Neural cell (in vitro differentiated cells): ENCODE data around the gene CCSER2. TPM values are rescaled to one million over a fixed set of nuclear protein-coding genes. Genes with fewer than 3 reads are reported as not detected.

Experiments used
- H2AFZ ChIP-seq: fragments of 200-600, 300-800 bp; sonication (generic), shearing (Covaris generic); 2 replicates; pipeline ENCODE4 v1.6.0; 2014; ENCODE audit warnings: low read depth, mild to moderate bottlenecking, antibody characterized with exemption, low read length, moderate library complexity
- H3F3A ChIP-seq: fragments of 200-600 bp; shearing (Covaris generic); 2 replicates; pipeline ENCODE4 v1.6.1; 2016; ENCODE audit warnings: mild to moderate bottlenecking, moderate library complexity, mixed read lengths, antibody characterized with exemption, low read length; ENCODE audit not compliant: insufficient read depth, poor library complexity, severe bottlenecking
- H3K27ac ChIP-seq: fragments of 200-600, 300-800 bp; sonication (generic), shearing (Covaris generic); 2 replicates; pipeline ENCODE4 v1.5.1; 2014; ENCODE audit warnings: mild to moderate bottlenecking, low read length, moderate library complexity
- H3K27me3 ChIP-seq: fragments of 300-800, 200-600 bp; sonication (generic), shearing (Covaris generic); 2 replicates; pipeline ENCODE4 v1.6.0; 2014; ENCODE audit warnings: mild to moderate bottlenecking, low read depth, low read length, moderate library complexity; ENCODE audit not compliant: insufficient read depth
- H3K36me3 ChIP-seq: fragments of 300-800, 200-600 bp; sonication (generic), shearing (Covaris generic); 2 replicates; pipeline ENCODE4 v1.5.1; 2014; ENCODE audit warnings: mild to moderate bottlenecking, antibody characterized with exemption, low read length, moderate library complexity; ENCODE audit not compliant: insufficient read depth
- H3K4me2 ChIP-seq: fragments of 300-800, 200-600 bp; sonication (generic), shearing (Covaris generic); 2 replicates; pipeline ENCODE4 v1.6.0; 2014; ENCODE audit warnings: mild to moderate bottlenecking, low read length
- H3K4me3 ChIP-seq: fragments of 300-800, 200-600 bp; sonication (generic), shearing (Covaris generic); 2 replicates; pipeline ENCODE4 v1.5.1; 2014; ENCODE audit warnings: mild to moderate bottlenecking, low read length, moderate library complexity
- H3K79me2 ChIP-seq: fragments of 200-600 bp; shearing (Covaris generic); replicated peaks from 2 replicates; pipeline ENCODE4 v1.6.0; 2014; ENCODE audit warnings: mild to moderate bottlenecking, low read length, moderate library complexity; ENCODE audit not compliant: insufficient read depth
- H3K9ac ChIP-seq: fragments of 300-800, 200-600 bp; sonication (generic), shearing (Covaris generic); 2 replicates; pipeline ENCODE4 v1.6.1; 2016; ENCODE audit warnings: mild to moderate bottlenecking, low read length, mixed read lengths
- H3K9me2 ChIP-seq: fragments of 200-600 bp; shearing (Covaris generic); 2 replicates; pipeline ENCODE4 v1.6.1; 2016; ENCODE audit warnings: mild to moderate bottlenecking, low read length, mixed read lengths; ENCODE audit not compliant: insufficient read depth
- H3K9me3 ChIP-seq: fragments of 200-600, 300-800 bp; sonication (generic), shearing (Covaris generic); 2 replicates; pipeline ENCODE4 v1.6.1; 2016; ENCODE audit warnings: mild to moderate bottlenecking, mixed run types, low read length, moderate library complexity, mixed read lengths
- H4K20me1 ChIP-seq: fragments of 200-600 bp; shearing (Covaris generic); 2 replicates; pipeline ENCODE4 v1.6.1; 2016; ENCODE audit warnings: mild to moderate bottlenecking, mixed run types; ENCODE audit not compliant: insufficient read depth
- EP300 ChIP-seq: fragments of 450-650 bp; conservative IDR thresholded peaks from 2 replicates; pipeline ENCODE4 v1.6.1; 2014; ENCODE audit warnings: antibody characterized with exemption, mild to moderate bottlenecking, moderate library complexity; ENCODE audit not compliant: poor library complexity, severe bottlenecking
- MXI1 ChIP-seq: fragments of 450-650 bp; conservative IDR thresholded peaks from 2 replicates; pipeline ENCODE4 v1.6.1; 2014; ENCODE audit warnings: antibody characterized with exemption, mild to moderate bottlenecking; ENCODE audit not compliant: poor library complexity, severe bottlenecking
- POLR2AphosphoS5 ChIP-seq: IDR thresholded peaks from 2 replicates; pipeline ENCODE4 v1.6.1; 2012
- RAD21 ChIP-seq: fragments of 450-650 bp; conservative IDR thresholded peaks from 2 replicates; pipeline ENCODE4 v1.6.1; 2014; ENCODE audit warnings: antibody characterized with exemption, mild to moderate bottlenecking, moderate library complexity
- SMC3 ChIP-seq: fragments of 450-650 bp; conservative IDR thresholded peaks from 2 replicates; pipeline ENCODE4 v1.6.1; 2014; ENCODE audit warnings: antibody characterized with exemption, mild to moderate bottlenecking, moderate library complexity; ENCODE audit not compliant: poor library complexity
- polyA plus RNA-seq: library from polyadenylated mRNA; depleted of rRNA; stranded (reverse); fragments of >200 nt; gene quantifications from 2 replicates; pipeline ENCODE4 v1.2.3, GENCODE V29; 2014
- TF ChIP-seq, protein P1 (sequence below): IDR thresholded peaks from 2 replicates; pipeline ENCODE4 v1.6.1; 2012; ENCODE audit warnings: borderline replicate concordance
- TF ChIP-seq, protein P2 (sequence below): fragments of 450-650 bp; IDR thresholded peaks from 2 replicates; pipeline ENCODE4 v1.5.1; 2014; ENCODE audit warnings: antibody characterized with exemption, mild to moderate bottlenecking, moderate library complexity; ENCODE audit not compliant: poor library complexity, severe bottlenecking

CCSER2 gene
- polyA plus RNA-seq, 1 donor from 2014 or later: 38.3 TPM

DNA sequence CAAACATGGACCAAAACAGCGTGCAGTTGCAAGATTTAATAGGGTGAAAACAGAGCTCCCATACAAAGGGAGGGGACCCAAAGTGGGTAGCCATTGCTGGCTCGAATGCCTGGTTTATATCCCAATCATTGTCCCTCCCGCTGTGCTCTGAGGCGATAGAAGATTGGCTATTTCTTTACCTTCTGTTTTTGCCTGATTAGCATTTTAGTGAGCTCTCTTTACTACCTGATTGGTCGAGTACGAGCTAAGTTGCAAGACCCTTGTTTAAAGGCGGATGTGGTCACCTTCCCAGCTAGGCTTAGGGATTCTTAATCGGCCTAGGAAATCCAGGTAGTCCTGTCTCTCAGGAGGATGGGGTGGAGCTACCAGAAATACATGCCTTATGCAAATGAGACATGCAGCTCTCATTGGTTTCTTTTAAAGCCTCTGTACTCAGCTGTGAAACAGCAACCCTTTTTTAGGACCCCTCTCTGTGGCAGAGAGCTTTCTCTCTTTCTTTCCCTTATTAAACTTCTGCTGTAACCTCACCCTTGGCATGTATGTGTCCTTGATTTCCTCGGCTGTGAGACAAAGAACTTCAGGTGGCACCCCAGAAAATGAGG is 202.4 kb downstream of the CCSER2 start:
- Histone ChIP-seq H3K27me3 (no peaks in the 10 kb centered on the region), H3K27ac (no peak overlapping the region), H3K4me3 (no peak overlapping the region), H3K79me2 (no peaks in the 10 kb centered on the region), H4K20me1 (no peaks in the 10 kb centered on the region), H3K9me2 (no peaks in the 10 kb centered on the region), H3K36me3 (no peaks in the 10 kb centered on the region), H3K4me2 (no peak overlapping the region), H2AFZ (no peak overlapping the region), H3F3A (no peaks in the 10 kb centered on the region), H3K9ac (no peak overlapping the region), H3K9me3 (no peaks in the 10 kb centered on the region)
- TF ChIP-seq POLR2AphosphoS5 (no peak), EP300 (no peak), SMC3 (no peak)
- TF ChIP-seq, protein P1, sequence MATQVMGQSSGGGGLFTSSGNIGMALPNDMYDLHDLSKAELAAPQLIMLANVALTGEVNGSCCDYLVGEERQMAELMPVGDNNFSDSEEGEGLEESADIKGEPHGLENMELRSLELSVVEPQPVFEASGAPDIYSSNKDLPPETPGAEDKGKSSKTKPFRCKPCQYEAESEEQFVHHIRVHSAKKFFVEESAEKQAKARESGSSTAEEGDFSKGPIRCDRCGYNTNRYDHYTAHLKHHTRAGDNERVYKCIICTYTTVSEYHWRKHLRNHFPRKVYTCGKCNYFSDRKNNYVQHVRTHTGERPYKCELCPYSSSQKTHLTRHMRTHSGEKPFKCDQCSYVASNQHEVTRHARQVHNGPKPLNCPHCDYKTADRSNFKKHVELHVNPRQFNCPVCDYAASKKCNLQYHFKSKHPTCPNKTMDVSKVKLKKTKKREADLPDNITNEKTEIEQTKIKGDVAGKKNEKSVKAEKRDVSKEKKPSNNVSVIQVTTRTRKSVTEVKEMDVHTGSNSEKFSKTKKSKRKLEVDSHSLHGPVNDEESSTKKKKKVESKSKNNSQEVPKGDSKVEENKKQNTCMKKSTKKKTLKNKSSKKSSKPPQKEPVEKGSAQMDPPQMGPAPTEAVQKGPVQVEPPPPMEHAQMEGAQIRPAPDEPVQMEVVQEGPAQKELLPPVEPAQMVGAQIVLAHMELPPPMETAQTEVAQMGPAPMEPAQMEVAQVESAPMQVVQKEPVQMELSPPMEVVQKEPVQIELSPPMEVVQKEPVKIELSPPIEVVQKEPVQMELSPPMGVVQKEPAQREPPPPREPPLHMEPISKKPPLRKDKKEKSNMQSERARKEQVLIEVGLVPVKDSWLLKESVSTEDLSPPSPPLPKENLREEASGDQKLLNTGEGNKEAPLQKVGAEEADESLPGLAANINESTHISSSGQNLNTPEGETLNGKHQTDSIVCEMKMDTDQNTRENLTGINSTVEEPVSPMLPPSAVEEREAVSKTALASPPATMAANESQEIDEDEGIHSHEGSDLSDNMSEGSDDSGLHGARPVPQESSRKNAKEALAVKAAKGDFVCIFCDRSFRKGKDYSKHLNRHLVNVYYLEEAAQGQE: no peak

DNA sequence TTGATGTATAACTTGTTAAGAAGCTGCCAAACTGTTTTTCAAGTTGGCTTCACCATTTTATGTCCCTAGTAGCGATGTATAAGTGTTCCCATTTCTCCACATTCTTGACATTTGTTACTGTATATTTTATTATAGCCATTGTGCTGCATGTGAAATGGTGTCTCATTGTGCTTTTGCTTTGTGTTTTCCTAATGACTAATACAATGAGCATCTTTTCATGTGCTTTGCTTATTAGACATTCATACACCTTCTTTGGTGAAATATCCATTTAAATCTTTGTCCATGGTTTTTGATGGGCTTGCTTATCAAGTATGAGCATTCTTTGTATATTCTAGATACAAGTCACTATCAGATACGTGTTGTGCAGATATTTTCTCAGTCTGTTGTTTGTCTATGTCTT is 203.0 kb downstream of the CCSER2 start:
- H3K9me3 ChIP-seq: no peaks in the 10 kb centered on the region
- H3K4me2 ChIP-seq: no peak overlapping the region
- no peaks in the 10 kb centered on the region for H4K20me1 ChIP-seq
- H2AFZ ChIP-seq: no peak overlapping the region
- no peak for TF ChIP-seq POLR2AphosphoS5
- H3K9me2 ChIP-seq: no peaks in the 10 kb centered on the region
- H3K4me3 ChIP-seq: no peak overlapping the region
- no peaks in the 10 kb centered on the region for H3K27me3 ChIP-seq
- no peaks in the 10 kb centered on the region for H3K79me2 ChIP-seq
- H3K27ac ChIP-seq: no peak overlapping the region
- H3K9ac ChIP-seq: no peak overlapping the region
- H3K36me3 ChIP-seq: no peaks in the 10 kb centered on the region
- no peaks in the 10 kb centered on the region for H3F3A ChIP-seq

DNA sequence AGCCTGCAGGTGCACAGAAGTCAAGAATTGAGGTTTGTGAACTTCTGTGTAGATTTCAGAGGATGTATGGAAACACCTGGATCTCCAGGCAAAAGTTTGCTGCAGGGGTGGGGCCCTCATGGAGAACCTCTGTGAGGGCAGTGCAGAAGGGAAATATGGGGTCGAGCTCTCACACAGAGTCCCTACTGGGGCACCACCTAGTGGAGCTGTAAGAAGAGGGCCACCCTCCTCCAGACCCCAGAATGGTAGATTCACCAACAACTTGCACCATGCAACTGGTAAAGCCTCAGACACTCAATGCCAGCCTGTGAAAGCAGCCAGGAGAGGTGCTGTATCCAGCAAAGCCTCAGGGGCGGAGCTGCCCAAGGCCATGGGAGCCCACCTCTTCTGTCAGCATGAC is 205.8 kb downstream of the CCSER2 start:
- H3K27ac ChIP-seq: no peak overlapping the region
- H2AFZ ChIP-seq: no peak overlapping the region
- TF ChIP-seq RAD21 (no peak), EP300 (no peak), MXI1 (no peak)
- TF ChIP-seq, protein P2, sequence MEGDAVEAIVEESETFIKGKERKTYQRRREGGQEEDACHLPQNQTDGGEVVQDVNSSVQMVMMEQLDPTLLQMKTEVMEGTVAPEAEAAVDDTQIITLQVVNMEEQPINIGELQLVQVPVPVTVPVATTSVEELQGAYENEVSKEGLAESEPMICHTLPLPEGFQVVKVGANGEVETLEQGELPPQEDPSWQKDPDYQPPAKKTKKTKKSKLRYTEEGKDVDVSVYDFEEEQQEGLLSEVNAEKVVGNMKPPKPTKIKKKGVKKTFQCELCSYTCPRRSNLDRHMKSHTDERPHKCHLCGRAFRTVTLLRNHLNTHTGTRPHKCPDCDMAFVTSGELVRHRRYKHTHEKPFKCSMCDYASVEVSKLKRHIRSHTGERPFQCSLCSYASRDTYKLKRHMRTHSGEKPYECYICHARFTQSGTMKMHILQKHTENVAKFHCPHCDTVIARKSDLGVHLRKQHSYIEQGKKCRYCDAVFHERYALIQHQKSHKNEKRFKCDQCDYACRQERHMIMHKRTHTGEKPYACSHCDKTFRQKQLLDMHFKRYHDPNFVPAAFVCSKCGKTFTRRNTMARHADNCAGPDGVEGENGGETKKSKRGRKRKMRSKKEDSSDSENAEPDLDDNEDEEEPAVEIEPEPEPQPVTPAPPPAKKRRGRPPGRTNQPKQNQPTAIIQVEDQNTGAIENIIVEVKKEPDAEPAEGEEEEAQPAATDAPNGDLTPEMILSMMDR: no peak
- no peaks in the 10 kb centered on the region for H3K9me2 ChIP-seq
- H3K27me3 ChIP-seq: no peaks in the 10 kb centered on the region
- H3K36me3 ChIP-seq: no peaks in the 10 kb centered on the region
- no peak overlapping the region for H3K4me2 ChIP-seq
- no peak overlapping the region for H3K4me3 ChIP-seq
- no peaks in the 10 kb centered on the region for H4K20me1 ChIP-seq
- no peak overlapping the region for H3K9ac ChIP-seq
- H3K9me3 ChIP-seq: no peaks in the 10 kb centered on the region
- no peaks in the 10 kb centered on the region for H3F3A ChIP-seq
- H3K79me2 ChIP-seq: no peaks in the 10 kb centered on the region
